Suprapubic skin (tissue), 4 donors: ENCODE measurements around the gene TFCP2L1. TPM values are rescaled to one million over a fixed set of nuclear protein-coding genes. Genes with fewer than 3 reads are reported as not detected.
"Not testable (repeated sequence)": the region's sequence is repeated elsewhere in the genome, so short reads cannot be mapped to it uniquely, and the experiment has no call there.

Experiments used
- DNase-seq, 2 donors: peaks; one replicate each; pipeline ENCODE4 v3.0.0-alpha.2; 2019; ENCODE audit warnings: low spot score in 2 of 2
- H3K27ac ChIP-seq: fragments of 200-600 bp; sonication (generic); one replicate; pipeline ENCODE4 v1.5.1; 2019
- H3K27me3 ChIP-seq: fragments of 200-600 bp; sonication (generic); one replicate; pipeline ENCODE4 v1.5.1; 2019
- H3K36me3 ChIP-seq: fragments of 200-600 bp; sonication (generic); one replicate; pipeline ENCODE4 v1.5.1; 2019
- H3K4me1 ChIP-seq: fragments of 200-600 bp; sonication (generic); one replicate; pipeline ENCODE4 v1.5.1; 2019
- H3K4me3 ChIP-seq: fragments of 200-600 bp; sonication (generic); one replicate; pipeline ENCODE4 v1.5.1; 2019; ENCODE audit warnings: mild to moderate bottlenecking
- H3K9me3 ChIP-seq: fragments of 200-600 bp; sonication (generic); one replicate; pipeline ENCODE4 v1.5.1; 2019
- EP300 ChIP-seq: sonication (generic); formaldehyde crosslinking; IDR thresholded peaks from one replicate; pipeline ENCODE4 v1.6.1; 2017; ENCODE audit warnings: antibody characterized with exemption
- POLR2A ChIP-seq, 2 donors: fragments of 450-650 bp; IDR thresholded peaks; one replicate each; pipeline ENCODE4 v1.6.1; 2017; ENCODE audit warnings: antibody characterized with exemption in 2 of 2, mild to moderate bottlenecking in 2 of 2, moderate library complexity in 2 of 2
- POLR2AphosphoS5 ChIP-seq, 3 donors: sonication (generic); formaldehyde crosslinking; IDR thresholded peaks; one replicate each; pipeline ENCODE4 v1.6.1; 2017; ENCODE audit warnings: antibody characterized with exemption in 3 of 3
- WGBS: methylation state at CpG from one replicate; pipeline ENCODE4 v1.1.5; 2018; 5-methylcytosine and 5-hydroxymethylcytosine counted together
- total RNA-seq, 4 donors: library from RNA; depleted of rRNA; stranded (reverse); fragments of >200 nt; gene quantifications; one replicate each; pipeline ENCODE4 v1.1.0, GENCODE V29; 2016
- TF ChIP-seq, protein P1 (sequence below), 2 donors: fragments of 200-600 bp in 1 of 2; fragments of 450-650 bp in 1 of 2; sonication (generic) in 1 of 2; IDR thresholded peaks; one replicate each; pipeline ENCODE4 v1.5.1; 2016 to 2019; ENCODE audit warnings: antibody characterized with exemption in 2 of 2, mild to moderate bottlenecking in 1 of 2, moderate library complexity in 1 of 2

The TFCP2L1 gene
- total RNA-seq, 4 donors from 2014 or later = 33.5 to 64.1 (median 52.7) TPM

DNA sequence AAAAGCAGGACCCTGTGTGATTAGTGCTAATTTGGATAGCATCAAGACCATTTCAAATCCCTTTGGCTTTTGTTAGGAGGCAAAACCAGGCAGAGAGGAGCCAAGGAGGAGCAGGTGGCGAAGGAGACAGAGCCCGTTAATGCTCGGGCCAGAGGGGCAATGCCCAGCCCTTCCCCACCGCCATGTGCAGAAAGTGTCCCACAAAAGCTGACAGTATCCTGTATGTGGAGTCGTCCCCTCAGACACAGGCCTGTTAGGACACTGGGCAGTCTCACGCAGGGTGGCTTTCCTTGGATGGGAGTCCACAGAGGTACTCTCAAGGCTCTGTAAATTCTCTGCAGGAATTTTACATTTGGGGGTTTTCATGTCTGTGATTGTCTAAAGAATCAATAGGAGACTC lies 44.8 kb upstream of the TFCP2L1 start:
- H3K4me1 ChIP-seq = no peaks in the 10 kb centered on the region
- H3K27me3 ChIP-seq = no peaks in the 10 kb centered on the region
- 98% methylated on average over 6 of the region's 6 CpGs for WGBS
- no peak overlapping the region for H3K4me3 ChIP-seq
- no peak overlapping the region for H3K27ac ChIP-seq
- no peaks in the 10 kb centered on the region for H3K36me3 ChIP-seq
- TF ChIP-seq POLR2A (IDR thresholded peaks at IDR 0.05) (no peak), EP300 (no peak), POLR2AphosphoS5 (IDR thresholded peaks at IDR 0.05) (no peak)
- TF ChIP-seq, protein P1, sequence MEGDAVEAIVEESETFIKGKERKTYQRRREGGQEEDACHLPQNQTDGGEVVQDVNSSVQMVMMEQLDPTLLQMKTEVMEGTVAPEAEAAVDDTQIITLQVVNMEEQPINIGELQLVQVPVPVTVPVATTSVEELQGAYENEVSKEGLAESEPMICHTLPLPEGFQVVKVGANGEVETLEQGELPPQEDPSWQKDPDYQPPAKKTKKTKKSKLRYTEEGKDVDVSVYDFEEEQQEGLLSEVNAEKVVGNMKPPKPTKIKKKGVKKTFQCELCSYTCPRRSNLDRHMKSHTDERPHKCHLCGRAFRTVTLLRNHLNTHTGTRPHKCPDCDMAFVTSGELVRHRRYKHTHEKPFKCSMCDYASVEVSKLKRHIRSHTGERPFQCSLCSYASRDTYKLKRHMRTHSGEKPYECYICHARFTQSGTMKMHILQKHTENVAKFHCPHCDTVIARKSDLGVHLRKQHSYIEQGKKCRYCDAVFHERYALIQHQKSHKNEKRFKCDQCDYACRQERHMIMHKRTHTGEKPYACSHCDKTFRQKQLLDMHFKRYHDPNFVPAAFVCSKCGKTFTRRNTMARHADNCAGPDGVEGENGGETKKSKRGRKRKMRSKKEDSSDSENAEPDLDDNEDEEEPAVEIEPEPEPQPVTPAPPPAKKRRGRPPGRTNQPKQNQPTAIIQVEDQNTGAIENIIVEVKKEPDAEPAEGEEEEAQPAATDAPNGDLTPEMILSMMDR (IDR thresholded peaks at IDR 0.05) = no peak
- DNase-seq = peak in 1 of 2 donors; percentile 57
- no peaks in the 10 kb centered on the region for H3K9me3 ChIP-seq

DNA sequence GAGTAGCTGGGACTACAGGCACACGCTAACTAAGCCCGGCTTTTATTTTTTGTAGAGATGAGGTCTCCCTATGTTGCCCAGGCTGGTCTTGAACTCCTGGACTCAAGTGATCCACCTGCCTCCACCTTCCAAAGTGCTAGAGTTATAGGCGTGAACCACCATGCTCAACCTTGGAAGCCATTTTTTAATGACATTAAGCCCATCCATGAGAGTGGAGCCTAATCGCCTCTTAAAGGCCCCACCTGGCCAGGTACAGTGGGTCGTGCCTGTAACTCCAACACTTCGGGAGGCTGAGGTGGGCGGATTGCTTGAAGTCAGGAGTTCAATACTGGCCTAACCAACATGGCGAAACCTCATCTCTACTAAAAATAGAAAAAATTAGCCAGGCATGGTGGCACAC lies 41.6 kb upstream of the TFCP2L1 start:
- no peak overlapping the region for H3K4me3 ChIP-seq

DNA sequence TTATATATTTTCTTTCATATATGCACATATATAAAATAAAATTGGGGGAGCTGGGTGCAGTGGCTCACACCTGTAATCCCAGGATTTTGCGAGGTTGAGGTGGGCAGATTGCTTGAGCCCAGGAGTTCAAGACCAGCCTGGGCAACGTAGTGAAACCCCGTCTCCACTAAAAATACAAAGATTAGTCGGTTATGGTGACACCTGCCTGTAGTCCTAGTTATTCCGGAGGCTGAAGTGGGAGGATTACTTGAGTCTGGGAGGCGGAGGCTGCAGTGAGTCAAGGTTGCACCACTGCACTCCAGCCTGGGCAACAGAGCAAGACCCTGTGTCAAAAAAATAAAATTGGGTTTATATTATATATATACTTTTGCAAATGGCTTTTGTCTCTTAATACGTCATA lies 39.6 kb upstream of the TFCP2L1 start:
- no peaks in the 10 kb centered on the region for H3K9me3 ChIP-seq
- TF ChIP-seq, protein P1 (IDR thresholded peaks at IDR 0.05) = no peak
- TF ChIP-seq POLR2A (IDR thresholded peaks at IDR 0.05) (no peak), EP300 (no peak), POLR2AphosphoS5 (IDR thresholded peaks at IDR 0.05) (no peak)
- no peaks in the 10 kb centered on the region for H3K4me1 ChIP-seq
- H3K27ac ChIP-seq = no peak overlapping the region
- WGBS = 93% methylated on average over 7 of the region's 7 CpGs
- peak in 1 of 2 donors; percentile 16 for DNase-seq
- no peak overlapping the region for H3K4me3 ChIP-seq
- H3K36me3 ChIP-seq = no peaks in the 10 kb centered on the region
- H3K27me3 ChIP-seq = no peaks in the 10 kb centered on the region

More for the DNA sequence above, 41.6 kb upstream of the TFCP2L1 start:
- no peaks in the 10 kb centered on the region for H3K4me1 ChIP-seq
- no peaks in the 10 kb centered on the region for H3K36me3 ChIP-seq
- H3K27ac ChIP-seq = no peak overlapping the region
- DNase-seq = peak in 1 of 2 donors; percentile 59
- no peak for TF ChIP-seq EP300
- no peak for TF ChIP-seq POLR2AphosphoS5 (IDR thresholded peaks at IDR 0.05)
- no peak for TF ChIP-seq POLR2A (IDR thresholded peaks at IDR 0.05)
- no peaks in the 10 kb centered on the region for H3K9me3 ChIP-seq
- WGBS = over 99% methylated on average over 8 of the region's 8 CpGs
- no peaks in the 10 kb centered on the region for H3K27me3 ChIP-seq

DNA sequence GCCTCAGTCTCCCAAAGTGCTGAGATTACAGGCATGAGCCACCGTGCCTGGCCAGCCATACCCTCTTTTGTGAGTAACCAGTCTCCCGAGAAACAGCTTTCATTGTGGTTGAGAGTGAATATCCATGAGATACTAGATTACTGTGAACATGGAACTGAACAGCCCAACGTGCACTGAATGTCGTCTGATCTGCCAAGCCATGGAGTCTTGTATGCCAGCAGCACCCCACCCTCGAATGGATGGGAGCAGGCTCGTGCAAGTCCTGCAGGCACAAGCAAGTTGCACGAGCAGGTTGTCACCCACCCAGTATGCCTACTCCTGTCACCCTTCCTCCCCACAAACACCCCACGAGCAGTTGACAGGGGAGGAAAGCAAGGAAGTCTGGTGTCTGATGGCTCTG lies 36.5 kb upstream of the TFCP2L1 start:
- no peak overlapping the region for H3K4me3 ChIP-seq
- H3K27ac ChIP-seq = no peak overlapping the region
- H3K36me3 ChIP-seq = no peaks in the 10 kb centered on the region
- no peaks in the 10 kb centered on the region for H3K27me3 ChIP-seq
- WGBS = 38% methylated on average over 2 of the region's 8 CpGs
- H3K9me3 ChIP-seq = no peaks in the 10 kb centered on the region
- peak in 1 of 2 donors; percentile 31 for DNase-seq
- H3K4me1 ChIP-seq = no peaks in the 10 kb centered on the region
- no peak for TF ChIP-seq POLR2AphosphoS5 (IDR thresholded peaks at IDR 0.05)
- TF ChIP-seq EP300 = no peak
- TF ChIP-seq POLR2A (IDR thresholded peaks at IDR 0.05) = no peak
- TF ChIP-seq, protein P1 (IDR thresholded peaks at IDR 0.05) = no peak

DNA sequence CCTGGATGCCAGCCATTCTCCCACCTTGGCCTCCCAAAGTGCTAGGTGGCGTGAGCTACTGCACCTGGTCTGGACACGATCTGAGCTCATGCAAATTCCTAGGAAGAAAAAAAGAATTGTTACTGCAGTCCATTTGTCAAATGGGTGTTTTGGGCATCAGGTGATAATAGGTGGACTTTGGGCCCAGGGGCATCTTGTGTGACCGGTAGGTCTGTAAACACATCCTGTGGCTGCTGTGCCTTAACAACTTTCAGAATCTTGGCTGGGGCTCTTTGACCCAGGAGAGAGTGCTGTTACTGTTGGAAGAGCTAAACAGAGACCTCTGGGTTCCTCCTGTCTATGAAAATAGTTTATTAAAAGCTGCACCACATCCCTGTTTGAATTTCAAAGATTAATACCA lies 34.9 kb upstream of the TFCP2L1 start:
- no peaks in the 10 kb centered on the region for H3K9me3 ChIP-seq
- H3K27ac ChIP-seq = no peak overlapping the region
- H3K4me1 ChIP-seq = no peaks in the 10 kb centered on the region
- 89% methylated on average over 3 of the region's 3 CpGs for WGBS
- H3K27me3 ChIP-seq = no peaks in the 10 kb centered on the region
- no peak overlapping the region for H3K4me3 ChIP-seq
- TF ChIP-seq POLR2A (IDR thresholded peaks at IDR 0.05) = no peak
- no peak for TF ChIP-seq EP300
- TF ChIP-seq, protein P1 (IDR thresholded peaks at IDR 0.05) = no peak
- no peak for TF ChIP-seq POLR2AphosphoS5 (IDR thresholded peaks at IDR 0.05)
- peak in 1 of 2 donors; percentile 13 for DNase-seq
- H3K36me3 ChIP-seq = no peaks in the 10 kb centered on the region

DNA sequence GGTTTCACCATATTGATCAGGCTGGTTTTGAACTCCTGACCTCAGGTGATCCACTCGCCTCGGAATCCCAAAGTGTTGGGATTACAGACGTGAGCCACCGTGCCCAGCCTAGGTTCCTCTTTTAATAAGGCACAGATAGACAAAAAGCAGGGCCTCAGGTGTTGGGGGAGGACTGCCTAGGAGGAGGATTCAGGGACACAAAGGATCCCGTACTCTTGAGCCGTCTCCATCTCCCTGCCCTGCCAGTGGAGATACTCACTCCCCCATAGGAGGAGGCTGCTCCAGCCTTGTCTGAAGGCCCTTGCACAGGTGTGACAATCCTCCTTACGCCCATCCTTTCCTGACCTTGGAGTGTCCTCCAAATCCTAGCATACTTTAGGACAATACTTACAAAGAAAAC lies 32.0 kb upstream of the TFCP2L1 start:
- no peaks in the 10 kb centered on the region for H3K4me1 ChIP-seq
- DNase-seq = no peak

DNA sequence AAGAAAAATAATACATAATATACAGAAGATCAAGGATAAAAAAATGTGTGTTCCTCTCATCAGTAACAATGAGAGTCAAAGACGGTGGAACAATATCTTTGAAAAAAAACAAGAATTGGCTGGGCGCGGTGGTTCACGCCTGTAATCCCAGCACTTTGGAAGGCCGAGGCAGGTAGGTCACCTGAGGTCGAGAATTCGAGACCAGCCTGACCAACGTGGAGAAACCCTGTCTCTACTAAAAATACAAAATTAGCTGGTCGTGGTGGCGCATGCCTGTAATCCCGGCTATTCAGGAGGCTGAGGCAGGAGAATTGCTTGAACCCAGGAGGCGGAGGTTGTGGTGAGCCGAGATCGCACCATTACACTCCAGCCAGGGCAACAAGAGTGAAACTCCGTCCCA lies 28.7 kb upstream of the TFCP2L1 start:
- not testable (repeated sequence) for H3K27ac ChIP-seq, H3K27me3 ChIP-seq, H3K4me3 ChIP-seq, H3K9me3 ChIP-seq, H3K36me3 ChIP-seq, DNase-seq, H3K4me1 ChIP-seq
- 87% methylated on average over 15 of the region's 15 CpGs for WGBS

More for the DNA sequence above, 32.0 kb upstream of the TFCP2L1 start:
- no peaks in the 10 kb centered on the region for H3K27me3 ChIP-seq
- no peaks in the 10 kb centered on the region for H3K36me3 ChIP-seq
- TF ChIP-seq, protein P1 (IDR thresholded peaks at IDR 0.05) = no peak
- no peak for TF ChIP-seq EP300
- TF ChIP-seq POLR2A (IDR thresholded peaks at IDR 0.05) = no peak
- TF ChIP-seq POLR2AphosphoS5 (IDR thresholded peaks at IDR 0.05) = no peak
- 95% methylated on average over 7 of the region's 7 CpGs for WGBS
- no peak overlapping the region for H3K27ac ChIP-seq
- H3K4me3 ChIP-seq = no peak overlapping the region
- no peaks in the 10 kb centered on the region for H3K9me3 ChIP-seq
